ENCODE measurements around the gene SCG2. TPM values are rescaled to one million over a fixed set of nuclear protein-coding genes. Genes with fewer than 3 reads are reported as not detected.

Gene SCG2
- total RNA-seq, 2 donors from 2014 or later = 0.13 TPM; not detected in 1

DNA sequence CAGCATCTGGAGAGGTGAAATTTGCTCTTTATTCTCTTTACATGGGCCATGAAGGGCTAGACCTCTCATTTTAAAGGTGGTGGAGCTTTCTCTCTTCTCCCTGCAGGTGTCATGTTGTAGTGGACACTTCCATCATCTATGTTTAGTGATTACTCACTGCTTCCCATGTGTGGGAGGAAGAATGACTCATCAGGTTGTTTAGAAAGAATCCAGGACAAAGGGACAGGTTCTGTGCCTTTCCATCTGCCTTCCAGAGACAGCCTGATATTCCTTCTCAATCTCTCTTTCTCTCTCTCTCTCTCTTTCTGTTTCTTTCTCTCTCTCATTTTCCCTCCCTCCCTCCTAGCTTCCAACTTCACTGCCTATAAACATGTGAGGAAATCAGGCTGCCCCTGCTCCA, 38.7 kb downstream of the SCG2 start:
- Mint-ChIP-seq H3K4me1 (peaks cover 3% of the 10 kb centered on the region), H3K27ac (no peak overlapping the region), H3K9me3 (no peaks in the 10 kb centered on the region), H3K4me3 (no peak overlapping the region), H3K36me3 (ENCODE audit: low read depth) (no peaks in the 10 kb centered on the region), H3K27me3 (ENCODE audit: insufficient read depth) (no peaks in the 10 kb centered on the region)
- TF ChIP-seq, protein P1, sequence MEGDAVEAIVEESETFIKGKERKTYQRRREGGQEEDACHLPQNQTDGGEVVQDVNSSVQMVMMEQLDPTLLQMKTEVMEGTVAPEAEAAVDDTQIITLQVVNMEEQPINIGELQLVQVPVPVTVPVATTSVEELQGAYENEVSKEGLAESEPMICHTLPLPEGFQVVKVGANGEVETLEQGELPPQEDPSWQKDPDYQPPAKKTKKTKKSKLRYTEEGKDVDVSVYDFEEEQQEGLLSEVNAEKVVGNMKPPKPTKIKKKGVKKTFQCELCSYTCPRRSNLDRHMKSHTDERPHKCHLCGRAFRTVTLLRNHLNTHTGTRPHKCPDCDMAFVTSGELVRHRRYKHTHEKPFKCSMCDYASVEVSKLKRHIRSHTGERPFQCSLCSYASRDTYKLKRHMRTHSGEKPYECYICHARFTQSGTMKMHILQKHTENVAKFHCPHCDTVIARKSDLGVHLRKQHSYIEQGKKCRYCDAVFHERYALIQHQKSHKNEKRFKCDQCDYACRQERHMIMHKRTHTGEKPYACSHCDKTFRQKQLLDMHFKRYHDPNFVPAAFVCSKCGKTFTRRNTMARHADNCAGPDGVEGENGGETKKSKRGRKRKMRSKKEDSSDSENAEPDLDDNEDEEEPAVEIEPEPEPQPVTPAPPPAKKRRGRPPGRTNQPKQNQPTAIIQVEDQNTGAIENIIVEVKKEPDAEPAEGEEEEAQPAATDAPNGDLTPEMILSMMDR (conservative IDR thresholded peaks at IDR 0.05) = no peak
- Histone ChIP-seq H3K36me3 (ENCODE audit: control insufficient read depth, insufficient read depth, low read length) (no peaks in the 10 kb centered on the region), H3K4me3 (ENCODE audit: low read length) (no peak overlapping the region), H3K4me1 (ENCODE audit: control insufficient read depth, insufficient read depth, low read length) (no peaks in the 10 kb centered on the region), H3K9me3 (ENCODE audit: control insufficient read depth, low read length) (no peaks in the 10 kb centered on the region), H3K27ac (ENCODE audit: low read depth, low read length) (peak overlapping the region; percentile 53), H3K27me3 (ENCODE audit: control insufficient read depth, insufficient read depth, low read length, poor library complexity, severe bottlenecking) (no peaks in the 10 kb centered on the region), H3K9ac (ENCODE audit: extremely low read depth, low read length, poor library complexity, severe bottlenecking) (no peak overlapping the region)
- no peak for DNase-seq

DNA sequence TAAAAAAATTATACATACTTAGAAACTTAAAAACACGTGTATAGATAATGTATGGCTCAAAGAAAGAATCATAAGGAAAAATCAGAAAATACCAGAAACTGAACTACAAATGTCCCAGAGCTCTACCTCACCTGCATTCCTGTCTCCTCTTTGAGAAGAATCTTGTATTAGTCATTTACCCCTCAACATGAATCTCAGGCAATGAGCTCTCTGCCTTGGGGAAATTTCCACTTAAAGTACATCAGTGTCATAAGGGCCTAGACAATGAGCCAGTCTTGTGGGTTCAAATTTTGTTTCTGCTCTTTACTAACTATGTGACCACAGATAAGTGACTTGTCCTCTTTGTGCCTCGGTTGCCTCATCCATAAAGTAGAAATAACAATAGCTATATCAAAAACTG, 40.1 kb downstream of the SCG2 start:
- Mint-ChIP-seq H3K9me3 (no peaks in the 10 kb centered on the region), H3K27ac (no peak overlapping the region), H3K36me3 (ENCODE audit: low read depth) (no peaks in the 10 kb centered on the region), H3K4me3 (no peak overlapping the region), H3K4me1 (peaks cover 3% of the 10 kb centered on the region), H3K27me3 (ENCODE audit: insufficient read depth) (no peaks in the 10 kb centered on the region)
- no peak overlapping the region for H3K27ac ChIP-seq (ENCODE audit: low read depth, low read length)
- H3K4me3 ChIP-seq (ENCODE audit: low read length) = no peak overlapping the region
- TF ChIP-seq, protein P1 (conservative IDR thresholded peaks at IDR 0.05) = no peak
- 100% methylated on average over 2 of the region's 2 CpGs; no CpG with 5 or more reads in 1 of the 2 experiments for WGBS, 2 experiments (ENCODE audit: insufficient coverage in 1 of 2, insufficient read length in 1 of 2)
- H3K27me3 ChIP-seq (ENCODE audit: control insufficient read depth, insufficient read depth, low read length, poor library complexity, severe bottlenecking) = no peaks in the 10 kb centered on the region
- no peak overlapping the region for H3K9ac ChIP-seq (ENCODE audit: extremely low read depth, low read length, poor library complexity, severe bottlenecking)
- no peaks in the 10 kb centered on the region for H3K9me3 ChIP-seq (ENCODE audit: control insufficient read depth, low read length)
- no peaks in the 10 kb centered on the region for H3K36me3 ChIP-seq (ENCODE audit: control insufficient read depth, insufficient read depth, low read length)
- DNase-seq = no peak
- H3K4me1 ChIP-seq (ENCODE audit: control insufficient read depth, insufficient read depth, low read length) = no peaks in the 10 kb centered on the region

DNA sequence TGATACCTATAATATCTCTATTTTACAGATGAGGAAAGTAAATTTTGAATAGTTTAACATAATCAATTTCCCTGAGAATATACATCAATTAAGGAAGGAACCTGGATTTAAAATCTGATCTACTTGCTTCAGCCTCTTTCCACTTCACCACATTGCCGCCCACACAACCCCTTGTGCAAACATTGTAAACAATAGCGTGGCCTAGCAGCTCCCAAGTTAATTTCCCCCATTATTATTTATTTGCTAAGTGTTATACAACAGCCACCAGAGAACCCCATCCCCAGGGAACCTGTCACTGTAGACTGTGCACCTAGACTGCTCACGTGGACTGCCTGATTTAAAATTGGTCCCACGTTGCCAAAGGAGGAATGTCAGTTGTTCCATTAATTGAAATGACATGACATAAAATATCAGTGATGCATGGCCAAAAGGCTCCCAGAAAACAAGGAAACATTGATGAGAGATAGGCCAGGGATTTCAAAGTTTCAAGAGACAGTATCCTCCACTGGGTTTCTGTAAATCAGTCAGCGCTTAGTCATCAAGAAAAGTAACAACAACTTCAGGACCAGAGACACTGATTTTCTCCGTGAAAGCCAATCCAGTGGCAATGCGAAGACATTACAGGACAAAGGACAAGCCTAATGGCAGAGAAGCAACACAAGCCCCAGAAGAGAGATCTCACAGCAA, 41.3 kb downstream of the SCG2 start:
- H3K27me3 ChIP-seq (ENCODE audit: control insufficient read depth, insufficient read depth, low read length, poor library complexity, severe bottlenecking) = no peaks in the 10 kb centered on the region

More for the DNA sequence above, 41.3 kb downstream of the SCG2 start:
- TF ChIP-seq, protein P1 (conservative IDR thresholded peaks at IDR 0.05) = peak; percentile 21
- no peak for DNase-seq
- Mint-ChIP-seq H3K9me3 (no peaks in the 10 kb centered on the region), H3K27me3 (ENCODE audit: insufficient read depth) (peaks cover 3% of the 10 kb centered on the region), H3K27ac (no peak overlapping the region), H3K4me3 (no peak overlapping the region), H3K36me3 (ENCODE audit: low read depth) (no peaks in the 10 kb centered on the region), H3K4me1 (peaks cover 3% of the 10 kb centered on the region)
- no peak overlapping the region for H3K9ac ChIP-seq (ENCODE audit: extremely low read depth, low read length, poor library complexity, severe bottlenecking)
- H3K4me3 ChIP-seq (ENCODE audit: low read length) = no peak overlapping the region
- 83 to 84% methylated on average over 4 to 7 of the region's 7 CpGs for WGBS, 2 experiments (ENCODE audit: insufficient coverage in 1 of 2, insufficient read length in 1 of 2)
- H3K9me3 ChIP-seq (ENCODE audit: control insufficient read depth, low read length) = no peaks in the 10 kb centered on the region
- no peak overlapping the region for H3K27ac ChIP-seq (ENCODE audit: low read depth, low read length)
- H3K36me3 ChIP-seq (ENCODE audit: control insufficient read depth, insufficient read depth, low read length) = no peaks in the 10 kb centered on the region
- no peaks in the 10 kb centered on the region for H3K4me1 ChIP-seq (ENCODE audit: control insufficient read depth, insufficient read depth, low read length)
